Colonic mucosa (tissue), 4 donors: Measurements from ENCODE around the gene ITSN1. TPM values are rescaled to one million over a fixed set of nuclear protein-coding genes. Genes with fewer than 3 reads are reported as not detected.

ENCODE experiments used
- DNase-seq: peaks from one replicate; pipeline ENCODE4 v3.0.0-alpha.2; 2020
- H3K27ac ChIP-seq: fragments of 200-600 bp; one replicate; pipeline ENCODE4 v1.8.0; 2021
- H3K27me3 ChIP-seq: fragments of 200-600 bp; one replicate; pipeline ENCODE4 v1.8.0; 2021
- H3K36me3 ChIP-seq: fragments of 200-600 bp; one replicate; pipeline ENCODE4 v1.8.0; 2021
- H3K4me1 ChIP-seq: fragments of 200-600 bp; one replicate; pipeline ENCODE4 v1.8.0; 2021; ENCODE audit warnings: mild to moderate bottlenecking
- H3K4me3 ChIP-seq: fragments of 200-600 bp; one replicate; pipeline ENCODE4 v1.8.0; 2021
- H3K9ac ChIP-seq, 2 donors: one replicate each; pipeline ENCODE4 v1.7.0; 2013; ENCODE audit warnings: control low read depth in 2 of 2, low read depth in 2 of 2, low read length in 2 of 2
- H3K9me3 ChIP-seq: fragments of 200-600 bp; one replicate; pipeline ENCODE4 v1.8.0; 2021
- intact Hi-C: fragments of 100-400 bp; cut with DNase I; formaldehyde crosslinking; loops from one replicate; pipeline ENCODE4 v1.14.1; 2022
- total RNA-seq, 2 donors: library from RNA; stranded (reverse); fragmentation: NEBNext Ultra II Directional in 1 of 2; extraction: Animal tissue kit (Norgen Biotek cat#: 25700) in 1 of 2; gene quantifications; one replicate each; pipeline ENCODE4 v1.2.1, GENCODE V29; 2021
- TF ChIP-seq, protein P1 (sequence below): fragments of 200-600 bp; IDR thresholded peaks from one replicate; pipeline ENCODE4 v1.8.0; 2022; ENCODE audit warnings: antibody characterized with exemption, mild to moderate bottlenecking
- donor health status: healthy.
- donor health status: DM: no; HTN: no; CAD: no.
- donor health status: DM: no; HTN: no; CAD: no.

Gene ITSN1
- total RNA-seq, 2 donors from 2014 or later = 22.4 to 28.3 TPM

DNA sequence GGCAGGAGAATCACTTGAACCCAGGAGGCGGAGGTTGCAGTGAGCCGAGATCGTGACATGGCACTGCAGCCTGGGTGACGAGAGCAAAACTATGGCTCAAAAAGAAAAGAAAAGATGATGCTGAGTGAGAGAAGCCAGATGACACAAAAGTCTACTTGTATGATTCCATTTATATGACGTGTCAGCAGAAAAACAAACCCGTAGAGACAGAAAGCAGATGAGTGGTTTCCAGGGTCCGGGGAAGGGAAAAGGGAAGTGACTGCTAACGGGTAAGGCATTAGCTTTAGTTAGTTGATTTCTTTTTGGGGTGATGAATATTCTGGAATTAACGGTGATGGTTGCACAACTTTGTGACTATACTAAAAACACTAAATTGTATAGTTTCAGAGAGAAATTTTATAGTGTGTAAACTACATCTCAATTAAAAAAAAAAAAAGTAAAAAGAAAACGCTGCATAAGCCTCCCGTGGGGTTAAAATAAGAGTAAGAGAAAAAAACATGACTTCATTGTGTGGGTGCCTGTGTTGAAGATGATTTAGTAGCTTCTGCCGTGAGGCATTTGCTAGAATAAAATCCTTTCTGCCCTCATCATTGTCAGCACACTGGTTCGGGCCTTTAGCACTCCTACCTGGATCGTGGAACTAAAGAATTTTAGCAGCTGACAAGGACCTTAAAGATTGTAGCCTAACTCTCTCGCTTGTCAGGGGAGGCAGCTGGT is 298.0 kb downstream of the ITSN1 start:
- no peaks in the 10 kb centered on the region for H3K27me3 ChIP-seq
- no peaks in the 10 kb centered on the region for H3K9me3 ChIP-seq
- no peak for DNase-seq
- no peaks in the 10 kb centered on the region for H3K4me1 ChIP-seq
- TF ChIP-seq, protein P1, sequence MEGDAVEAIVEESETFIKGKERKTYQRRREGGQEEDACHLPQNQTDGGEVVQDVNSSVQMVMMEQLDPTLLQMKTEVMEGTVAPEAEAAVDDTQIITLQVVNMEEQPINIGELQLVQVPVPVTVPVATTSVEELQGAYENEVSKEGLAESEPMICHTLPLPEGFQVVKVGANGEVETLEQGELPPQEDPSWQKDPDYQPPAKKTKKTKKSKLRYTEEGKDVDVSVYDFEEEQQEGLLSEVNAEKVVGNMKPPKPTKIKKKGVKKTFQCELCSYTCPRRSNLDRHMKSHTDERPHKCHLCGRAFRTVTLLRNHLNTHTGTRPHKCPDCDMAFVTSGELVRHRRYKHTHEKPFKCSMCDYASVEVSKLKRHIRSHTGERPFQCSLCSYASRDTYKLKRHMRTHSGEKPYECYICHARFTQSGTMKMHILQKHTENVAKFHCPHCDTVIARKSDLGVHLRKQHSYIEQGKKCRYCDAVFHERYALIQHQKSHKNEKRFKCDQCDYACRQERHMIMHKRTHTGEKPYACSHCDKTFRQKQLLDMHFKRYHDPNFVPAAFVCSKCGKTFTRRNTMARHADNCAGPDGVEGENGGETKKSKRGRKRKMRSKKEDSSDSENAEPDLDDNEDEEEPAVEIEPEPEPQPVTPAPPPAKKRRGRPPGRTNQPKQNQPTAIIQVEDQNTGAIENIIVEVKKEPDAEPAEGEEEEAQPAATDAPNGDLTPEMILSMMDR = no peak
- intact Hi-C loops = loop anchor here (10.0 kb wide), 1 partner anchor 134 kb away; the partner anchor contains the start of genes MRPS6 and SLC5A3
- peak overlapping the region; percentile 32 for H3K27ac ChIP-seq
- H3K4me3 ChIP-seq = no peak overlapping the region
- no peaks in the 10 kb centered on the region for H3K36me3 ChIP-seq
- H3K9ac ChIP-seq = no peak overlapping the region

- Histone ChIP-seq H3K4me1 (no peaks in the 10 kb centered on the region), H3K9ac (no peak overlapping the region), H3K27me3 (no peaks in the 10 kb centered on the region), H3K27ac (peak overlapping the region; percentile 32), H3K9me3 (no peaks in the 10 kb centered on the region), H3K4me3 (no peak overlapping the region), H3K36me3 (no peaks in the 10 kb centered on the region)
- TF ChIP-seq, protein P1 = no peak
- no peak for DNase-seq
- intact Hi-C loops = loop anchor here (10.0 kb wide), 1 partner anchor 134 kb away; the partner anchor contains the start of genes MRPS6 and SLC5A3
Measured at GRCh38 chr21:33940881-33941245, 298.6 kb downstream of the ITSN1 start.

GRCh38 chr21:33942426-33942825 is 300.1 kb downstream of the ITSN1 start:
- no peak overlapping the region for H3K4me3 ChIP-seq
- H3K9ac ChIP-seq = no peak overlapping the region
- no peak for DNase-seq
- no peaks in the 10 kb centered on the region for H3K4me1 ChIP-seq
- intact Hi-C loops = loop anchor here (10.0 kb wide), 1 partner anchor 132 kb away; the partner anchor contains the start of genes MRPS6 and SLC5A3
- no peak overlapping the region for H3K27ac ChIP-seq
- H3K9me3 ChIP-seq = no peaks in the 10 kb centered on the region
- no peaks in the 10 kb centered on the region for H3K36me3 ChIP-seq
- TF ChIP-seq, protein P1 = no peak
- H3K27me3 ChIP-seq = no peaks in the 10 kb centered on the region

DNA sequence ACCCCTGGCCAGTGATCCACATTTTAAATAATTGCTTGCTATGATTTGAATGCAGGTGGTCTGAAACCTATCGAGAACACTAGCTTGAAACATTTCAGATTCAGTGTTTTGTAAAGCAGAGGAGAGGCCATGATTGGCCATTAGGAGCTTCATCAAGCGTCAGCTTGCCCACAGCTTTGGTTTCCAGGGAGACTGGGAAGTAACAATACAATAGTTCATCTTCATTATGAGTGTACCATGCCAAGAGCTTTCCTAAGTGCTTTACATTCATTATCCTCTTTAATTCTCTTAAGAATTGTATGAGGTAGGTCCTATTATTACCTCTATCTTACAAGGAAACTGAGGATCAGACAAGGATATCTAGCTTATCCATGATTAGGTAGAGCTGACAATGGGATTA is 301.0 kb downstream of the ITSN1 start:
- Histone ChIP-seq H3K27me3 (no peaks in the 10 kb centered on the region), H3K36me3 (no peaks in the 10 kb centered on the region), H3K27ac (no peak overlapping the region), H3K4me1 (peaks cover 4% of the 10 kb centered on the region), H3K9me3 (no peaks in the 10 kb centered on the region), H3K9ac (no peak overlapping the region), H3K4me3 (no peak overlapping the region)
- TF ChIP-seq, protein P1 = no peak
- no peak for DNase-seq
- intact Hi-C loops = loop anchor here (10.0 kb wide), 1 partner anchor 132 kb away; the partner anchor contains the start of genes MRPS6 and SLC5A3

GRCh38 chr21:33944185-33944763 is 302.0 kb downstream of the ITSN1 start:
- Histone ChIP-seq H3K4me1 (peaks cover 4% of the 10 kb centered on the region), H3K36me3 (no peaks in the 10 kb centered on the region), H3K9me3 (no peaks in the 10 kb centered on the region), H3K27me3 (no peaks in the 10 kb centered on the region), H3K4me3 (no peak overlapping the region), H3K27ac (no peak overlapping the region), H3K9ac (no peak overlapping the region)
- TF ChIP-seq, protein P1 = no peak
- DNase-seq = no peak
- intact Hi-C loops = loop anchor here (10.0 kb wide), 1 partner anchor 131 kb away; the partner anchor contains the start of genes MRPS6 and SLC5A3
